ENCODE data around the gene EIF1AX.

DNA sequence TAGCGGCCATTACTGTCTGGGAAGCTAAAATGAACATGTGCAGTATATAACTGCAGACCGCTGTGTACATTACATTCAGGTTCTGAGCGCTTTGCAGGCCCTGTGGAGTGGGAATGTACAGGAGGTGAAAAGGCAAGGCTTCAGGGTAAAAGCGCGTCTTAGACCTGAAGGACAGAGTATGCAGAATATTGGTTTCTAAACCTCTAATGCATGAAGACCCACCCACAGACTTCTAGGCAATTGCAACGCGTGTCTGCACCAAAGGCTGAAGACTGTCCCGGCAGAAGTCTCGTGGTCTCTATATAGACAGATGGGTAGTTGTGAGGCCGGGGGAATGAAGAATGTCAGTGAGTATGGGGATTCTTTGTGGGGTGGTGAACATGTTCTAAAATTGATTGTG is 30.4 kb downstream of the EIF1AX start:
- no peak for TF ChIP-seq CTCF (IDR thresholded peaks at IDR 0.05; ENCODE audit: insufficient read depth, low read depth, low read length)
- no peak for TF ChIP-seq EZH2 (IDR thresholded peaks at IDR 0.05; ENCODE audit: insufficient read depth, low read length)
